ENCODE data around the gene BTBD8.

- TF ChIP-seq EZH2 (IDR thresholded peaks at IDR 0.05) (no peak), POLR2AphosphoS5 (IDR thresholded peaks at IDR 0.05; ENCODE audit: borderline replicate concordance, low read depth, low read length) (no peak)
These were observed 137.6 kb downstream of the BTBD8 start, which contains the start of gene C1orf146 for GRCh38 chr1:92217721-92218120.
